Activated CD8-positive, alpha-beta T cell treated with anti-CD3 and anti-CD28 coated beads for 36 hours (primary cell): ENCODE data around the gene PDZD2. TPM values are rescaled to one million over a fixed set of nuclear protein-coding genes. Genes with fewer than 3 reads are reported as not detected.

Experiments used
- ATAC-seq: fragments of 200-7000 bp; cut with Tn5 transposase; one replicate; pipeline ENCODE4 v1.10.0; 2021; ENCODE audit warnings: mild to moderate bottlenecking, moderate library complexity
- CTCF ChIA-PET: fragments of 350-600 bp; sonication (Branson Sonifier 250); formaldehyde crosslinking; loops from one replicate; lab custom pipeline; 2021; ENCODE audit warnings: antibody characterized with exemption; lab: Charles Lee
- POLR2A ChIA-PET: fragments of 350-600 bp; sonication (Branson Sonifier 250); formaldehyde crosslinking; loops from one replicate; lab custom pipeline; 2021; ENCODE audit warnings: antibody characterized with exemption; lab: Charles Lee
- DNase-seq: peaks from one replicate; pipeline ENCODE4 v3.0.0-alpha.2; 2020
- H3K27ac Mint-ChIP-seq: one replicate; pipeline ENCODE4 v1.8.0; 2021; ENCODE audit warnings: mild to moderate bottlenecking, mixed read lengths
- H3K27me3 Mint-ChIP-seq: one replicate; pipeline ENCODE4 v1.8.0; 2021; ENCODE audit warnings: mixed read lengths
- H3K36me3 Mint-ChIP-seq: one replicate; pipeline ENCODE4 v1.8.0; 2021; ENCODE audit warnings: low read depth, mixed read lengths
- H3K4me1 Mint-ChIP-seq: one replicate; pipeline ENCODE4 v1.8.0; 2021; ENCODE audit warnings: low read depth, mixed read lengths
- H3K4me3 Mint-ChIP-seq: one replicate; pipeline ENCODE4 v1.8.0; 2021; ENCODE audit warnings: mild to moderate bottlenecking, moderate library complexity, mixed read lengths
- H3K9me3 Mint-ChIP-seq: one replicate; pipeline ENCODE4 v1.8.0; 2021; ENCODE audit warnings: mixed read lengths
- CTCF ChIP-seq: fragments of 200-600 bp; IDR thresholded peaks from one replicate; pipeline ENCODE4 v1.8.0; 2022; ENCODE audit warnings: antibody characterized with exemption, mild to moderate bottlenecking
- intact Hi-C: fragments of 100-400 bp; cut with micrococcal nuclease; formaldehyde crosslinking; loops from one replicate; pipeline ENCODE4 v1.10.0; 2022
- total RNA-seq, 2 experiments: library from RNA; stranded (reverse); gene quantifications; one replicate each; pipeline ENCODE4 v1.2.3, GENCODE V29; 2021

Gene PDZD2
- total RNA-seq, 2 experiments from 2014 or later = not detected

- intact Hi-C loops = no loop called here
- Mint-ChIP-seq H3K4me3 (no peak overlapping the region), H3K27me3 (peaks cover 26% of the 10 kb centered on the region), H3K27ac (no peak overlapping the region), H3K4me1 (peaks cover 6% of the 10 kb centered on the region), H3K9me3 (no peaks in the 10 kb centered on the region), H3K36me3 (no peaks in the 10 kb centered on the region)
- TF ChIP-seq CTCF = no peak
- POLR2A ChIA-PET = no interaction called here
- CTCF ChIA-PET = interaction anchor here (1.5 kb wide), 1 partner anchor 25 kb away, joined by 4 read pairs; the partner anchor contains the start of gene PDZD2
- DNase-seq (no peak), ATAC-seq (no peak)
These were observed 25.3 kb upstream of the PDZD2 start for GRCh38 chr5:31613651-31614050.

- intact Hi-C loops = no loop called here
- no peak for TF ChIP-seq CTCF
- H3K27ac Mint-ChIP-seq = no peak overlapping the region
- POLR2A ChIA-PET = no interaction called here
- ATAC-seq (no peak), DNase-seq (no peak)
- peaks cover 8% of the 10 kb centered on the region for H3K4me1 Mint-ChIP-seq
- CTCF ChIA-PET = interaction anchor here (1.5 kb wide), 1 partner anchor 25 kb away, joined by 4 read pairs; the partner anchor contains the start of gene PDZD2
- H3K9me3 Mint-ChIP-seq = no peaks in the 10 kb centered on the region
- H3K36me3 Mint-ChIP-seq = no peaks in the 10 kb centered on the region
- H3K27me3 Mint-ChIP-seq = peaks cover 28% of the 10 kb centered on the region
- no peak overlapping the region for H3K4me3 Mint-ChIP-seq
These were observed 24.5 kb upstream of the PDZD2 start for GRCh38 chr5:31614151-31615020.

GRCh38 chr5:31617867-31618266 is 21.1 kb upstream of the PDZD2 start:
- H3K27ac Mint-ChIP-seq = no peak overlapping the region
- H3K27me3 Mint-ChIP-seq = peaks cover 30% of the 10 kb centered on the region
- TF ChIP-seq CTCF = no peak
- POLR2A ChIA-PET = no interaction called here
- H3K4me3 Mint-ChIP-seq = no peak overlapping the region
- CTCF ChIA-PET = no interaction called here
- intact Hi-C loops = no loop called here
- H3K36me3 Mint-ChIP-seq = no peaks in the 10 kb centered on the region
- peaks cover 8% of the 10 kb centered on the region for H3K4me1 Mint-ChIP-seq
- ATAC-seq (no peak), DNase-seq (no peak)
- no peaks in the 10 kb centered on the region for H3K9me3 Mint-ChIP-seq

GRCh38 chr5:31620026-31620425 is 18.9 kb upstream of the PDZD2 start:
- Mint-ChIP-seq H3K36me3 (no peaks in the 10 kb centered on the region), H3K27me3 (peaks cover 30% of the 10 kb centered on the region), H3K4me1 (peaks cover 8% of the 10 kb centered on the region), H3K9me3 (no peaks in the 10 kb centered on the region), H3K27ac (no peak overlapping the region), H3K4me3 (no peak overlapping the region)
- ChIA-PET CTCF (no interaction called here), POLR2A (no interaction called here)
- TF ChIP-seq CTCF = no peak
- ATAC-seq (no peak), DNase-seq (no peak)
- intact Hi-C loops = no loop called here

GRCh38 chr5:31623249-31623648 is 15.7 kb upstream of the PDZD2 start:
- POLR2A ChIA-PET = no interaction called here
- Mint-ChIP-seq H3K27me3 (peaks cover 12% of the 10 kb centered on the region), H3K4me3 (no peak overlapping the region), H3K36me3 (no peaks in the 10 kb centered on the region), H3K27ac (no peak overlapping the region), H3K4me1 (peaks cover 4% of the 10 kb centered on the region), H3K9me3 (no peaks in the 10 kb centered on the region)
- CTCF ChIA-PET = interaction anchor here (1.5 kb wide), 1 partner anchor 453 kb away, joined by 3 read pairs; no protein-coding TSS in a partner anchor
- intact Hi-C loops = no loop called here
- TF ChIP-seq CTCF = no peak
- ATAC-seq = no peak
- no peak for DNase-seq
